M059J (cell line): Measurements from ENCODE around the gene MYL6B. TPM values are rescaled to one million over a fixed set of nuclear protein-coding genes. Genes with fewer than 3 reads are reported as not detected.

Experiments
- total RNA-seq: library from RNA; depleted of rRNA; stranded (reverse); fragments of >200 nt; shearing (Covaris generic); gene quantifications from 2 replicates; pipeline ENCODE4 v1.2.3, GENCODE V29; 2014; rRNA removed

Gene MYL6B
- total RNA-seq, 1 experiment from 2014 or later = 84.5 TPM

Other genes with a start within 250 kb of the MYL6B start
- 26.8 and 28.0 TPM in 2 replicates for gene PYM1, start 224.7 kb upstream of the MYL6B start, total RNA-seq
- gene DGKA, start 221.4 kb upstream of the MYL6B start, total RNA-seq = 21.7 and 31.3 TPM in 2 replicates
- gene PMEL, start 186.5 kb upstream of the MYL6B start, total RNA-seq = 0.54 and 0.69 TPM in 2 replicates
- 112 and 148 TPM in 2 replicates for gene CDK2, start 185.8 kb upstream of the MYL6B start, total RNA-seq
- gene RAB5B, start 178.5 kb upstream of the MYL6B start, total RNA-seq = 58.1 and 71.3 TPM in 2 replicates
- gene SUOX, start 155.3 kb upstream of the MYL6B start, total RNA-seq = 9.7 and 17.0 TPM in 2 replicates
- gene IKZF4, start 131.5 kb upstream of the MYL6B start, total RNA-seq = 0.57 and 1.2 TPM in 2 replicates
- 1,969 and 2,525 TPM in 2 replicates for gene RPS26, start 110.7 kb upstream of the MYL6B start, total RNA-seq
- gene ERBB3, start 72.4 kb upstream of the MYL6B start, total RNA-seq = 0.37 TPM in 1 of 2 replicates, not detected in the other
- 134 and 184 TPM in 2 replicates for gene PA2G4, start 48.0 kb upstream of the MYL6B start, total RNA-seq
- gene RPL41, start 36.0 kb upstream of the MYL6B start, total RNA-seq = 2,885 and 2,938 TPM in 2 replicates
- gene ZC3H10, start 34.3 kb upstream of the MYL6B start, total RNA-seq = 1.4 and 2.1 TPM in 2 replicates
- gene ESYT1, start 24.3 kb upstream of the MYL6B start, total RNA-seq = 86.5 and 117 TPM in 2 replicates
- gene MYL6, start 5.8 kb downstream of the MYL6B start, total RNA-seq = 2,913 and 3,348 TPM in 2 replicates
- gene SMARCC2, start 36.9 kb downstream of the MYL6B start, total RNA-seq = 32.4 and 34.5 TPM in 2 replicates
- gene RNF41, start 69.3 kb downstream of the MYL6B start, total RNA-seq = 42.8 and 54.9 TPM in 2 replicates
- gene NABP2, start 71.8 kb downstream of the MYL6B start, total RNA-seq = 64.4 and 73.3 TPM in 2 replicates
- not detected in 2 replicates for gene SLC39A5, start 77.5 kb downstream of the MYL6B start, total RNA-seq
- 15.8 and 19.2 TPM in 2 replicates for gene ANKRD52, start 105.8 kb downstream of the MYL6B start, total RNA-seq
- 15.4 and 17.1 TPM in 2 replicates for gene COQ10A, start 114.4 kb downstream of the MYL6B start, total RNA-seq
- gene CS, start 147.7 kb downstream of the MYL6B start, total RNA-seq = 120 and 153 TPM in 2 replicates
- 182 and 223 TPM in 2 replicates for gene CNPY2, start 163.4 kb downstream of the MYL6B start, total RNA-seq
- 5.1 and 10.2 TPM in 2 replicates for gene PAN2, start 181.4 kb downstream of the MYL6B start, total RNA-seq
- gene IL23A, start 186.3 kb downstream of the MYL6B start, total RNA-seq = not detected in 2 replicates
- 354 and 382 TPM in 2 replicates for gene STAT2, start 207.5 kb downstream of the MYL6B start, total RNA-seq
- gene APOF, start 210.3 kb downstream of the MYL6B start, total RNA-seq = not detected in 2 replicates